Panc1 (cell line): ENCODE data around the gene FOXK1. TPM values are rescaled to one million over a fixed set of nuclear protein-coding genes. Genes with fewer than 3 reads are reported as not detected.

Experiments used
- ATAC-seq: fragments of 200-7000 bp; cut with Tn5 transposase; 2 replicates; pipeline ENCODE4 v1.9.1; 2020; ENCODE audit warnings: mild to moderate bottlenecking, moderate library complexity
- BruUV-seq: library from RNA; stranded (reverse); fragments of 400-500 nt; replicated peaks from 2 replicates; lab custom pipeline; 2021; lab: Mats Ljungman, UMichigan
- CTCF ChIA-PET: fragments of 300-600 bp; sonication (Branson Sonifier 250); formaldehyde crosslinking; loops from one replicate; lab custom pipeline; 2022; ENCODE audit warnings: antibody characterized with exemption; lab: Charles Lee
- POLR2A ChIA-PET: fragments of 300-600 bp; sonication (Branson Sonifier 250); formaldehyde crosslinking; loops from one replicate; lab custom pipeline; 2022; ENCODE audit warnings: antibody characterized with exemption; lab: Charles Lee
- DNase-seq: peaks from one replicate; pipeline ENCODE4 v3.0.0-alpha.2; 2010; ENCODE audit warnings: low read depth, low spot score
- H3K27ac ChIP-seq: 2 replicates; pipeline ENCODE4 v1.5.1; 2011; ENCODE audit warnings: mild to moderate bottlenecking, low read length, inconsistent platforms
- H3K27me3 ChIP-seq: fragments of 200-500 bp; sonication (Bioruptor generic); 2 replicates; pipeline ENCODE4 v1.6.0; 2014; ENCODE audit warnings: low read length, inconsistent platforms; ENCODE audit not compliant: control insufficient read depth, insufficient read depth
- H3K36me3 ChIP-seq: fragments of 200-500 bp; sonication (Bioruptor generic); 2 replicates; pipeline ENCODE4 v1.5.1; 2014; ENCODE audit warnings: inconsistent platforms, mild to moderate bottlenecking, low read length, moderate library complexity; ENCODE audit not compliant: control insufficient read depth, insufficient read depth
- H3K4me1 ChIP-seq: 2 replicates; pipeline ENCODE4 v1.5.1; 2011; ENCODE audit warnings: inconsistent platforms, mild to moderate bottlenecking, low read length, moderate library complexity; ENCODE audit not compliant: control insufficient read depth, insufficient read depth
- H3K4me3 ChIP-seq, 2 experiments: 2 replicates each; pipeline ENCODE4 v1.5.1; 2011 to 2012; ENCODE audit warnings: low read depth in 2 of 2, low read length in 2 of 2, mild to moderate bottlenecking in 2 of 2, inconsistent platforms in 1 of 2, moderate library complexity in 1 of 2
- H3K9me3 ChIP-seq: fragments of 200-500 bp; sonication (Bioruptor generic); 2 replicates; pipeline ENCODE4 v1.5.1; 2014; ENCODE audit warnings: low read depth, mild to moderate bottlenecking, inconsistent platforms, low read length, moderate library complexity; ENCODE audit not compliant: control insufficient read depth, insufficient read depth
- CTCF ChIP-seq: fragments of 450-650 bp; IDR thresholded peaks from 2 replicates; pipeline ENCODE4 v1.5.1; 2017; ENCODE audit warnings: mild to moderate bottlenecking
- POLR2AphosphoS5 ChIP-seq: IDR thresholded peaks from 2 replicates; pipeline ENCODE4 v1.6.1; 2012; ENCODE audit warnings: mild to moderate bottlenecking, low read depth, low read length, moderate library complexity
- REST ChIP-seq, 2 experiments: IDR thresholded peaks; 2 replicates each; pipeline ENCODE4 v1.6.1; 2011 to 2012; ENCODE audit warnings: low read depth in 2 of 2, control low read depth in 1 of 2, low read length in 1 of 2, mild to moderate bottlenecking in 1 of 2, moderate library complexity in 1 of 2; ENCODE audit not compliant: insufficient read depth in 1 of 2
- SIN3A ChIP-seq: IDR thresholded peaks from 2 replicates; pipeline ENCODE4 v1.6.1; 2012; ENCODE audit warnings: low read depth, mild to moderate bottlenecking, low read length, moderate library complexity, borderline replicate concordance; ENCODE audit not compliant: insufficient read depth
- TCF7L2 ChIP-seq: IDR thresholded peaks from 2 replicates; pipeline ENCODE4 v1.6.1; 2011; ENCODE audit warnings: mild to moderate bottlenecking, low read depth, low read length, inconsistent platforms
- in situ Hi-C: cut with HindIII; loops from 2 replicates; pipeline ENCODE4 v1.10.0; 2016; ENCODE audit warnings: low sequenced_read_pairs, low pct_unique_long_range_greater_than_20kb
- intact Hi-C: fragments of 100-400 bp; cut with micrococcal nuclease; formaldehyde crosslinking; loops from one replicate; pipeline ENCODE4 v1.10.0; 2022; ENCODE audit not compliant: unreplicated experiment
- total RNA-seq: library from RNA; stranded (reverse); gene quantifications from one replicate; pipeline ENCODE4 v1.2.1, GENCODE V29; 2021; ENCODE audit not compliant: unreplicated experiment

Gene FOXK1
- total RNA-seq, 1 experiment from 2014 or later: 72.7 TPM

- in situ Hi-C loops: no loop called here
- ChIA-PET CTCF (no interaction called here), POLR2A (no interaction called here)
- DNase-seq: no peak
- intact Hi-C loops: no loop called here
- Histone ChIP-seq H3K4me3 (no peak overlapping the region), H3K9me3 (no peaks in the 10 kb centered on the region), H3K36me3 (no peaks in the 10 kb centered on the region), H3K27ac (no peak overlapping the region), H3K27me3 (no peaks in the 10 kb centered on the region), H3K4me1 (peaks cover 11% of the 10 kb centered on the region)
- TF ChIP-seq REST (IDR thresholded peaks at IDR 0.05; ENCODE audit: insufficient read depth in 1 of 2, low read depth in 2 of 2, low read length in 1 of 2) (no peak), TCF7L2 (no peak), POLR2AphosphoS5 (no peak), SIN3A (no peak), CTCF (no peak)
- no peak for ATAC-seq
- no TSS peak for BruUV-seq
Measured at GRCh38 chr7:4715410-4715776, 33.3 kb downstream of the FOXK1 start.

GRCh38 chr7:4716946-4717795 is 35.1 kb downstream of the FOXK1 start:
- ATAC-seq: no peak
- Histone ChIP-seq H3K4me1 (peaks cover 10% of the 10 kb centered on the region), H3K4me3 (no peak overlapping the region), H3K36me3 (no peaks in the 10 kb centered on the region), H3K27ac (no peak overlapping the region), H3K27me3 (no peaks in the 10 kb centered on the region), H3K9me3 (no peaks in the 10 kb centered on the region)
- POLR2A ChIA-PET: no interaction called here
- DNase-seq: no peak
- CTCF ChIA-PET: no interaction called here
- intact Hi-C loops (no loop called here), in situ Hi-C loops (no loop called here)
- TF ChIP-seq CTCF: no peak
- no peak for TF ChIP-seq POLR2AphosphoS5
- TF ChIP-seq TCF7L2: no peak
- TF ChIP-seq SIN3A: no peak
- no peak for TF ChIP-seq REST (IDR thresholded peaks at IDR 0.05; ENCODE audit: insufficient read depth in 1 of 2, low read depth in 2 of 2, low read length in 1 of 2)
- no TSS peak for BruUV-seq
